CMK (cell line): ENCODE data around the gene CABYR.
"Not testable (repeated sequence)": the region's sequence is repeated elsewhere in the genome, so short reads cannot be mapped to it uniquely, and the experiment has no call there.

Experiments used
- DNase-seq: peaks from one replicate; pipeline ENCODE4 v3.0.0-alpha.2; 2010; ENCODE audit warnings: low read depth

The CABYR gene

DNA sequence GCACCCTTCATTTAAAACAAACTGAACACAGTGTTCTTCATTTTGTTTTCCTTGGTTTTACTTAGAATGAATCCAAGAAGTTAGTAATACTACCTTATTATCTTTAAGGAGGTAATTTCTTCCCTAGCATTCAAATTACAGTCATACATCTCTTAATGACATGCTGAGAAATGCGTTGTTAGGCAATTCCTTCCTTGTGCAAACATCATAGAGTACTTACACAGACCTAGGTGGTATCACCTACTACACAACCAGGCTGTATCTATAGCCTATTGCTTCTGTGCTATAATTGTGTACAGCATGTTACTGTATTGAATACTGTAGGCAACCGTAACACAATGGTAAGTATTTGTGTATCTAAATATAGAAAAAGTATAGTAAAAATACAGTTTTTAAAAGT, 8.4 kb upstream of the CABYR start:
- no peak for DNase-seq

DNA sequence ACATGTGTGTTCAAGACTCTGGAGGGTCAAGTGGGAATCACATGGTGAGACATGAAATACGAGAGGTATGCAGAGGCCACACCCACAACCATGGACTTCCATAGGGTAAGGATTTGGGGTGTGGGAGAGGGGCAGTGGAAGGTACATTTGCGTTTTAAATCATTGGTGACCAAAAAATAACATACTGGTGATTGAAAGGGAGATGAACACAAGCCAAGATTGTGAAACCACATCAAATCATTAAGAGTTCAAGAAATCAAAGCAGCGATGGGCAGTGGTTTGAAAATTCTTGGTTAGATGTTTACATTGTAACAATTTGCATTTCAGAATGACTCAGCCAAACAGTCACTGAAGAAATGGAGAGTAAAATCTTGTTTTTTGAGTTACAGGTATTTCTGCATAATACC, 1.9 kb upstream of the CABYR start:
- no peak for DNase-seq

DNA sequence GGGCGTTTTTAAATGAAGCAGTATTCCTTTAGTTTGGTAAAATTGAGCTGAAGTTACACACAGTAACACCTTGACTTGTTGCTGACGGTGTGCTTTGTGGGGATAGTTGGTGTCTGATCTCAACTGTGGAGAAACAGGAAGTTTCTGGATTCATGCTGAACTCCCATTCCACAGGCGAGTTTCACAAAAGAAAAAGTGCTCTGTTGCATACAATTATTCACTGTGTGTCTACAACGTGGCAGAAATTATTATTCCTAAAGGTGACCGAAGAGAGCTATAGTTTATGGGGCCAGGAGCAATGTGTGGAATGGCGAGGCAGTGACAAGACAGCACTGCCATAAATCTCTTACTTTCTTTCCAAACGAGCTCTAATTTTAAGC, 463 bp upstream of the CABYR start:
- DNase-seq = no peak

DNA sequence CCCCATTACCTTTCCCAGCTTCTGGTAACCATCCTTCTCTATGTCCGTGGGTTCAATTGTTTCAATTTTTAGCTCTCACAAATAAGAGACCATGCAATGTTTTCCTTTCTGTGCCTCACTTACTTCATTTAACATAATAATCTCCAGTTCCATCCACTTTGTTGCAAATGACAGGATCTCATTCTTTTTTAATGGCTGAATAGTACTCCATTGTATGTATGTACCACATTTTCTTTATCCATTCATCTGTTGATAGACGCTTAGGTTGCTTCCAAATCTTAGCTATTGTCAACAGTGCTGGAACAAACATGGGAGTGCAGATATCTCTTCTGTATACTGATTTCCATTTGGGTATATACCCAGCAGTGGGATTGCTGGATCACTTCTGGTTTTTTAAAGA, 1.8 kb downstream of the CABYR start:
- DNase-seq = no peak

DNA sequence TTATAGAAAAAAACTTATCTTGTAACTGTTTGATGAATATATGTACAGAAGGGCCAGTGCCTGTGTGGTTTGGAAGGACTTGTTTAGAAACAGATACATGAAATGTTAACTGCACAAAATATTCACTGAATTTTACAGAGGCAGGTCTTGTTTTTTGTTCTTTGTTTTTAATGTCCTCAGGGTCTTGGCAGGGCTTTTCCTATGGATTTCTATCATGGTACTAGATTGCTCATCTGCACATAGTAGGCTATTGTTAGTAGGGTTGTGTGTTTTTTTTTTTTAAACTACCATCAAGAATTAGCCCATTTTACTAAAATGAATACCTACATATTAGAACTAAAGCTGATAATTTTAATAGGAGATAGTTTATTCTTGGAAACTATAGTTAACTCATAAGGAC, 3.5 kb downstream of the CABYR start:
- DNase-seq = no peak

DNA sequence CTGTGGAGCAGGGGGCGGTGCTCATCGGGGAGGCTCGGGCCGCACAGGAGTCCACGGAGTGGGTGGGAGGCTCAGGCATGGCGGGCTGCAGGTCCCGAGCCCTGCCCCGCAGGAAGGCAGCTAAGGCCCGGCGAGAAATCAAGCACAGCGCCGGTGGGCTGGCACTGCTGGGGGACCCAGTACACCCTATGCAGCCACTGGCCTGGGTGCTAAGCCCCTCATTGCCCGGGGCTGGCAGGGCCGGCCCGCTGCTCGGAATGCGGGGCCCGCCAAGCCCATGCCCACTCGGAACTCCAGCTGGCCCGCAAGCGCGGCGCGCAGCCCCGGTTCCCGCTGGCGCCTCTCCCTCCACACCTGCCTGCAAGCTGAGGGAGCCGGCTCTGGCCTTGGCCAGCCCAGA, 10.7 kb downstream of the CABYR start:
- not testable (repeated sequence) for DNase-seq

DNA sequence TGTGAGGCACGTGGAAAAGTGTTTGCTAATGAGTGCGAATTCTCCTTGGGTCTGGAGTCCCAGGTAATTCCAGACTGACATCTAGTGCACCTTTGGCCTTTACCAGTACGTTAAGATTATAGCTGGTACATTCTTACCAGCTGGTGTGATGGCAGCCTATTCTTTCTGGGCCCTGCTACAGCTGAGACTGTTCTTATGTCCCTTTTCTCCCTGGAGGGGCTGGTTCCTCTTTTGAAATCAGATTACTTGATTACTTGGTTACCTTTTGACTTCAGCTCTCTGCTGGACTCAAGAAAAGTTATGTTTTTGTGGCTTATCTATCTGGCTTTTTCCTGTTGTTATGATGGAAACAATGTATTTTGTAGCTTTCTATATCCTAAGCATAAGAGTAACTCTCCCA, 14.5 kb downstream of the CABYR start:
- DNase-seq = no peak

DNA sequence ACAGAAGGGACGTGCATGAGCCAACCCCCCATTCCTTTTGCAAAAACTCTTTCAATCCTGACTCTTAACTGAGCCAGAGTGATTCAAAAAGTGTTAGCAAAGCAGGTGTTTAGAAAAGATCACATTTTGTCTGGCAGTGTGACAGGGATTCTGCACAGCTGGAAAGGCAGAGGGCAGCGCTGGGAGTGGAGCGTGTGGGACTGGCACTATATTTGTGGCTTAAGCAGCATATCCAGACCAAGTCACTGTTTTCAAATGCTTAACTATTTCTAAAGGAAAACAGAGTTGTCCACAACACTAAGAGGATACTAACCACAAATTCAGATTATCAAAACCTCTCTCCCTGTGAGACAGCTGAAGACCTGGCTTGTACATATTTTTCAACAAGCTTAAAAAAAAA, 19.0 kb downstream of the CABYR start:
- no peak for DNase-seq

DNA sequence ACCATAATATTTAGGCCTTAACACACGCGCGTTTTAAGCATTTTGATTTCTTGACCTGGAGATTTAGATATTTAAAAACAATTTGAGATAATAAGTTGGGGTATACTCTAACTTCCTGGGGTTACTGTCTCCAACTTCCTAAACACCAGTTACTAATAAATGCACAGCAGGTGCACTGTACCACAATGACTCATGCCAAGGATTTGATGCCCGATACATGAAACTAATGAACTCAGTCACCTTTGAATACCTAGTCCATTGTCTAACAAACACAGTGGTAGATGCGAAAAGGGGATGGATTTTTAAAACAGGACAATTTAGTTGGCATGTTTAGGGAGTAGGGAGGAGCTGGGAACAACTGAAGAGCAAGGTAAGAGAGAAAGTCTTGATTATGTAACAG, 21.2 kb downstream of the CABYR start:
- DNase-seq = no peak

DNA sequence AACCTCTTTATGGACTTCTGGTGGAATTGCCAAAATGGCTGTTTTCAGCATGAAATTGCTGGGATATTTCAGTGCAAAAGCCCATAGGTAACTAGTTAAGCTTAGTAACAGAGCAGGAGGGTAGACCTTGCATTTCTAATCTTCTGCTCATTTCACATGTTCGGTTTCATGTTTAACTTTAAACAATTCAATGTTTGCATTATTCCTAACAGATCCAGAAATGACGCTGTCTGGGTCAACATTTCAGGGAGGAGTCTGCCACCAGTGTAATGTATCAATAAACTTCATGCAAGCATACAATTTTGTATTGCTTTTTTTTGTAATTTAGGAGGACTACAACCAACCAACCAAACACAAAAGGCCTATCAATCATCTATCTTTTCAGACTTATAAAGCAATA, 22.4 kb downstream of the CABYR start:
- DNase-seq = no peak

DNA sequence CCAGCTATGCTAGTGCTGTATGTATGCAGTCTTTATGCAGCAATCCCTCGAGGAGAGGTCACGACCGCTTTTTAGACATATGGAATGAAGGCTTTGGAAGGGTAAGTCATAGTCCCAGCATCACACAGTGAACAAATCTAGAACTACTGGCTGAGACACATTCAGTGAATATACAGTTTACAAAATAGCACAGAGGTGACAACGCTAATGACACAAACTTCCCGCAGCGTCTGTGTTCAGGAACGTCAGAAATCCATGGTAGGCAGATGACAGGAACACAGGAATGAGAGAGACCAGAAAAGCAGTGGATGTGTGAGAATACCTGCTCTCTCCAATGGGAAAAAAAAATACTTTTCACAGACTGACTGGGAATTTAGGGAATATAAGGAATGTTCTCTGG, 29.6 kb downstream of the CABYR start:
- DNase-seq = no peak

DNA sequence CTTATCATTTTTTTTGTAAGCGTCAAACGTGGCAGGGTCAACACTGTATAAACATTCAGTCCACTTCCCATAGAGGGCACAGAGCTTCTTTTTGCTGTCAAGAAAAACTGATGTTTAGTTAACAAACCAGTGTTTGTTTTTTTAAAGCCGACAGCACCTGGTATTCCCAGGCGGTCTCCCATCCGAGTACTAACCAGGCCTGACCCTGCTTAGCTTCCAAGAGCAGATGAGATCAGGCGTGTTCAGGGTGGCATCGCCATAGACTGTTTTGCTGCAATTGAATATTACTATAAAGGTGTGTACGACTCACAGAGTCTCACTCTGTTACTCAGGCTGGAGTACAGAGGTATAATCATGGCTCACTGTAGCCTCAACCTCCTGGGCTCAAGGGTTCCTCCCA, 31.5 kb downstream of the CABYR start:
- DNase-seq = no peak

DNA sequence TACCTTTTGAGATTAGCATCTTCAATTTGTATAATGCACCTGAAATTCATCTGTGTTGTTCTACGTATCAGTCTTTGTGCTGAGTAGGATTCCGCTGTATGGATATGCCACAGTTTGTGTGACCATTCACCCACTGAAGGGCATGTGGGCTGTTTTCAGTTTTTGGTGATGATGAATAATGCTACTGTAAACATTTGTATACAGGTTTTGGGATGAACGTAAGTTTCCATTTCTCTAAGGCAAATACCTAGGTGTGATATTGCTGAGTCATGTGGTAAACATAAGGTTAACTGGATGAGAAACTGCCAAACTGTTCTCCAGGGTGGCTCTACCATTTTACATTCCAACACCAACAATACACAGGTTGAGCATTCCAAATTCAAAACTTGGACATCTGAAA, 35.1 kb downstream of the CABYR start:
- no peak for DNase-seq

DNA sequence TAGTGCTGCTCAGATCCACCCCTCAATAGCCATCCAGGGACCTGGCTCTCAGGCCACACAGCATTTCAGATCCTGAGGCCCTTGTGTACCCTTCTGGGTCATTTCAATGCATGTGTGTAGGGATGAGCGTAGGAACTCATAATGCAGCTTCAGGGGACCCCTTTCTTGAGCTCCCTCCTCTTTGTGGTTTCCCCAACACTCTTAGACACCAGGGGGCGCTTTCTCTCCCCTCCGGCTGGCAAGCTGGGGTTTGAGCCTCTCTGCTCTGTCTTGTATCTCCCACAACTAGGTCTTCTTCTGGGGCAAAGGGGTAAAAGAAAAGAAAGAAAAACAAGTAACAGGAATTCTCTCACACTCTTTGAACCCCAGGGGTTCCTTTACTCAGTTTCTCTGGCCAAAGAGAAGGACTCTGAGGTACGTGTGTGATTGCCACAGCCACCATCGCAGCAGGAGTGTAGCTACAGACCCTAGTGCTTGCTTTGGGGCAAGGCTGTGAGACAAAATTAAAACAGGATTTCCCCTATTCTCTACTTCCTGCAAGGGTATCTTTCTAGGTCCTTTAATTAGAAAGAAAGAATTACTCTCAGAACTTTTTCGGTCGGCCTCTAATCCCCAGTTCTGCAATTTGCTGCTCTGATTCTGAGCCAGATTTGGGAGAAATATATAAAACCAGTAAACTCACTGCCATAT, 38.0 kb downstream of the CABYR start:
- DNase-seq = peak; percentile 3

DNA sequence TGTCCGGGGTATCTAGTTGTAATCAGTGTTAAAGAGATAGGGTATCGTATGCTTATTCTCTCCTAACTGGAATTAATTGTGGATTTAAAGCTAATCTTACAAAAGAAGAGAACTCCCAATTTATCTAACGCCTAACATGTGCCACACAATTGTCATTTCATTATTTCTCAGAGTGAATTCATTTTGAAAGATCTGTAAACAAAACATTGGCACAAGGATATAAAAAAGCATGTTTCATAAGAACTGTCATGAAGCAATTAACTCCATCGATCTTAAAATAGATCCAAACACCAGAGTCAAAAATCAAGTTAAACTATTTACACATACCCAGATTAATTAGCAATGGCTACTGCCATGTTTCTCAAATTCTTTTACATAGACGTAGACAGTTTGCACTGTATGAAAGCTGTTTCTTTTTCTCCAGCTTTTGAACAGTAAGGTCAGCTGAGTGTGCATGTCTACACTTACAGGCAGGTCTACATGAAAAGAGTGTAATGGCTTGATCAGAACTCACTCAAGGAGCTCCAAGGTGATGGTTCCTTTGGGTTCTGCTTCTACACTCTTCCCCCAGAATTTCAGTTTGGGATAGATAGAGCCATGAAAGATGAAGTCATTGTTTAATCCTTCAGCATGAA, 38.8 kb downstream of the CABYR start:
- no peak for DNase-seq

DNA sequence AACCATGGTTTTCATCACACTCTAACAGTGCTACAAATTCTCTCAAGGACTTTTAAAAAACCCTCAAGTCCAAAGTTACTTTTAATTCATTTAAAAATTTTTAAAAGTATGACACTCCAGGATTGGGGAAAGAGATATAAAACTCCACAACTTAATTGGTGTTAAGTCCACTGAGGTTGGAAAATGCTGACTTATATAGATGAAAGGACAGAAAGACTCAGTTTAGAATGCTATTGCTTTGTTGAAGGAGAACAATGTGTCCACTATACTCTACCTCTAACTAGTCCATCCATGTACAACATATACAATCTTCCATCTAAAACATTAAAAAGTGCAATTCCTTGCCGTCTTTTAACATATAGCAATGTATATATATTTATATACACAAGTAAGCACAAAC, 41.2 kb downstream of the CABYR start:
- DNase-seq = no peak

DNA sequence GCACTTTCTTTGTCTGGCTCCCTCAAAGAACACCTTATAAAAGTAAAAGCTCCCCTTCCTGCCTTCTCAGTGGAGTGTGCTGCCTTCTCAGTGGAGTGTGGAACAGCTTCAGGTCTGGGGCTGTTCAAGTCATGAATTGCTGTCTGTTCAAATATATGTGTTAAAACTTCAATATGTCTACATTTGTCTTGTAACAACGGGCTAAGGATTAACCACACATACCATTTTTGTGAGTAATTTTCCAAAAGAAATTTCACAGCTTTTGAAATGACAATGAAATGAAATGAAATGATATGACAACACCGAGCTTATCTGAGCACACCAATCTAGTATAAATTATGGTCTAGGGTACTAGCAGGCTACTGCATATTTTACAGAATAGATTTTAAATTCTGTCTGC, 42.9 kb downstream of the CABYR start:
- DNase-seq = no peak

DNA sequence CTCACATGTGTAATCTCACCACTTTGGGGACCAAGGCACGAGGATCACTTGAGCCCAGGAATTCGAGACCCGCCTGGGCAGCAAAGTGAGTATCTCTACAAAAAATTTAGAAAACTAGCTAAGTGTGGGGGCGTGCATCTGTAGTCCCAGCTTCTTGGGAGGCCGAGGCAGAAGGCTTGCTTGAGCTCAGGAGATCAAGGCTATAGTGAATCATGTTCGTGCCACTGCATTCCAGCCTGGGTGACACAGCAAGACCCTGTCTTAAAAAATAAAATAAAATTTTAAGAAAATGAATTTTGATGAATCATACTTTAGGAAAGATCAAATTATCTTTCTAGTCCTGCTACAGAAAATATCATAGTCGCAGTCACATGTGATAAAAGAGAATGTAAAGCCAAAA, 46.9 kb downstream of the CABYR start:
- no peak for DNase-seq

DNA sequence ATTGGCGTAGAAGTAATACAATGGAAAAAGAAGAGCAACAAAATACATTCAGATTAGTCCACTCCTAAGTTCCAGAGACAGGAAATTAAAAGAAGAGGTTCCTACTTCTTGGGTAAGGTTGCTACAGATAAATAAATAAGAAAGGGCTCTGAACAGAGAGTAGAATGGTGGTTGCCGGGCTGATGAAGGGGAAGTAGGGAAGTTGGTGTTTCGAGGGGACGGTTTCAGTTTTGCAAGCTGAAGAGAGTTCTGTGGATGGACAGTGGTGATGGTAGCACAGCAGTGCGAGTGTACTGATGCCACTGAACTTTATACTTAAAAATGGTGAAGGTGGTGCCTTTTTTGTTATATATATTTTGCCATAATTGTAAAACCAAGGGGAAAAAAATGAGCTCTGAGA, 48.2 kb downstream of the CABYR start:
- DNase-seq = no peak

DNA sequence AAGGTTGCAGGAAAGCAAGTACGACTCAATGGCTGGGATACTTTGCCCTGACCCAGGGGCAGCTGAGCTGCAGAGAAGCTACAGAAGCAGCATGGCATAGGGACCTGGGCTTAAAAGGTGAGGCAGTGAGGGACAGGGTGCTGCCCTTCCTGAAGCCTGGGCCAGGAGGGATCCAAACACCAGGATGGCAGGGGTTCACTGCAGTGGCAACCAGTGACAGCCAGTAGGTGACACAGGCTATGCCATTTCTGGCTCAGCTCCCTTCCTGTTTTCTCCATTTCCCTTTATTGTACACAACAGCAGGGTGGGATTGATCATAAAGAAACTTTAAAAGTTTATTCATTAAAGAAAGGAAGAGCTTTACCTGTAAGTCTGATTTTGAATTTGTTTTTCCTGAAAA, 48.8 kb downstream of the CABYR start:
- DNase-seq = no peak

DNA sequence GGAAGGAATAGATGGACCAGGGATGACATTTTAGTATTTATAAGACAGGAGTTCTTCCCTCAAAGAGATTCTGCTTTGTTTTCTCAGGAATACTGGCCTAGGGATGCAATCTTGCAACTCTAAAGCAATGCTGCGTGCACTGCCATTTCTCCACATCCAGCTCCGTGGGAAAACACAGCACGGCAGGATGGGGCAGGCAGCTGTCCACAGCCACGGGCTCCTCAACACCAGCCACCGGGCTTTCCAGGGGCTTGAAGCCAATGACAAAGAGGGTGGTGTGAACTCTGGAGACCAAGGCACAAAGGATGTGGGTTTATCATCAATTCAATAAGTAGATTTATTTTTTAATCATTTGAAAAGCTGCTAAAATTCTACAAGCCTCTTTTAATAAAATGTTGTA, 49.3 kb downstream of the CABYR start:
- no peak for DNase-seq

DNA sequence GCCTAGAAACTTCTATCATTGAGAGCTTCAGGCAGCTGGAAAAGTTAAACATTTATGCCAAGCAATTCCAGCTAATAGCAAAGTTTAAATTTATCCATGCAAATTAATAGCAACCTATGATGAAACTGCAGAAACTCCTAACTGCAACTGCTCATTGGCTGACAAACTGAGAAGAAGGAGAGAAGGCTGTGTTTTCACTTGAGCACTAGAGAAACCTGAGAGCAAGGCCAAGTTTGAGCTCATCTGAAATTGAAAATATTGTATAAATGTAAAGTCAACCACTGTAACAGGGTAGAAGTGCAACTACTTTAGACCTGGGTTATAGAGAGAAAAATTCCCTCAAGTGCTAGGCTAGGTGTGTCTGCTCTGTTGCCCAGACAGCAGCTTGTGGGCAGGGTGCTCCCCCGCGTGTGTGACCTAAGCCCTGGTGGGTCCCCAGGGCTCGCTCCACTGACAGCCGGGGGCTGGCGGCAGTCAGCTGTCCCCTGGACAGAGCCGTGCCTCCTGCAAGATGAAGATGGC, 50.2 kb downstream of the CABYR start:
- DNase-seq = no peak

DNA sequence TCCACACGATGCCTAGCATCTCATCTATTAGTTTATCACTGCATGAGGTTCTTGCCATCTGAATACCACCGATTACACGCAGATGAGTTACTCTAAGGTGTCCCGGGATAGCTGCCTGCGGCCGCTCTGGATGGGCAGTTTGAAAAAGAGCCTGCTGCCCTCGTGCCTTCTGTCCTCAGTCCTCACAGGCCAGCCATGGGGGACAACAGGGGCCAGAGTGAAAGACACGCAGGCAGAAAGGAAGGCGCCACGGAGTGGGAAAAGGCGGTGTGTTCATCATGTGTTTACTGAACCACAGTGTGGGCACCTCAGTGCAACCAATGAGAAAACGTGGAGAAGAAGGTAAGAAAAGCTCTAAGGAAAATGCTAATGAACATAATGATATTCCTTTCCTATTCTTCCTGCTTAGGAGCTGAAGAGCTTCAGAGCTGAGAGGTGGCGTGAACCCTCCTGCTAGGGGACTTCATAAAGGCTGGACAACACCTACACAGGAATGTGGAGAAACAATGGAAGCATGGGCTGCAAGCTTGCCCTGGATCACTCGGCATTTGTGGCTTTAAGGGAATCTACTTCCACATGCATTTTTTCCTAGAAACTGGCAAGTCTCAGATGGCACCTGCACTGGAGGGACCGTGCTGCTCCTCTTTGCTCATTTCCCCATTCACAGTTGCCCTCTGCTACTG, 50.9 kb downstream of the CABYR start:
- DNase-seq = no peak

DNA sequence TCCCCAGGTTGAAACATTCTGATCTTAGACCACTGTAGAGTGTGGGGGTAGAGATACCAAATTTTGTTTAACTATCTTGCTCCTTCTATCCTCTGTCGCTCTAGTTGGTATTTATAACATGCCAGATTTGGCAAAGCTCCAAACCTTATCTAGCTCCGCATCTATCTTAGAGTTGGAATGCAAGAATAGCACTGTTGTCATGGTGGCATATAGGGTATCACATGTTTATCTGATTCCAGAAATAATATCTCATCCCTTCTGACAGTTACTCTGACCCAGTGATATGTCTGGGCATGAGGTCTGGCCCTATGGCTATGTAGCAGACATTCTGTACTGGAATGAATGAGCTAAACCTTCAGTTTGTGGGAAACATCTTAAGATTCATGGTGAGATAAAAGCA, 51.7 kb downstream of the CABYR start:
- DNase-seq = no peak
